Mucosa of descending colon (tissue), 3 donors: Measurements from ENCODE around the gene MLXIPL. TPM values are rescaled to one million over a fixed set of nuclear protein-coding genes. Genes with fewer than 3 reads are reported as not detected.
"Not testable (repeated sequence)": the region's sequence is repeated elsewhere in the genome, so short reads cannot be mapped to it uniquely, and the experiment has no call there.

Experiments
- ATAC-seq: fragments of 200-7000 bp; cut with Tn5 transposase; one replicate; pipeline ENCODE4 v1.9.1; 2020; ENCODE audit warnings: mild to moderate bottlenecking, moderate library complexity
- DNase-seq, 3 donors: peaks; one replicate each; pipeline ENCODE4 v3.0.0-alpha.2; 2020
- H3K36me3 ChIP-seq: fragments of 200-600 bp; one replicate; pipeline ENCODE4 v1.8.0; 2021; ENCODE audit warnings: low read depth, mild to moderate bottlenecking
- H3K4me1 ChIP-seq: fragments of 200-600 bp; one replicate; pipeline ENCODE4 v1.8.0; 2021; ENCODE audit warnings: low read depth, mild to moderate bottlenecking
- H3K4me3 ChIP-seq: fragments of 200-600 bp; one replicate; pipeline ENCODE4 v1.8.0; 2021; ENCODE audit warnings: mild to moderate bottlenecking
- H3K9me3 ChIP-seq: fragments of 200-600 bp; one replicate; pipeline ENCODE4 v1.8.0; 2021; ENCODE audit warnings: mild to moderate bottlenecking
- CTCF ChIP-seq: fragments of 200-600 bp; IDR thresholded peaks from one replicate; pipeline ENCODE4 v1.8.0; 2022; ENCODE audit warnings: antibody characterized with exemption, mild to moderate bottlenecking
- intact Hi-C, 2 donors: fragments of 100-400 bp; cut with DNase I in 1 of 2; cut with micrococcal nuclease in 1 of 2; formaldehyde crosslinking; loops; one replicate each; pipeline versions ENCODE4 v1.11.0 to v1.11.1; 2022; cut with DNase I, micrococcal nuclease
- total RNA-seq, 3 donors: library from RNA; stranded (reverse); fragmentation: NEBNext Ultra II Directional in 2 of 3; extraction: Animal tissue kit (Norgen Biotek cat#: 25700) in 2 of 3; gene quantifications; one replicate each; pipeline versions ENCODE4 v1.2.1 to v1.2.4, GENCODE V29; 2021 to 2023
- donor health status: DM: no; HTN: no; CAD: no; lungs with moderate emphysema.
- donor health status: DM: no; HTN: no; CAD: no.
- donor health status: DM: no; HTN: yes; CAD: no.

The MLXIPL gene
- total RNA-seq, 3 donors from 2014 or later, result 13.3 to 18.0 (median 15.1) TPM

DNA sequence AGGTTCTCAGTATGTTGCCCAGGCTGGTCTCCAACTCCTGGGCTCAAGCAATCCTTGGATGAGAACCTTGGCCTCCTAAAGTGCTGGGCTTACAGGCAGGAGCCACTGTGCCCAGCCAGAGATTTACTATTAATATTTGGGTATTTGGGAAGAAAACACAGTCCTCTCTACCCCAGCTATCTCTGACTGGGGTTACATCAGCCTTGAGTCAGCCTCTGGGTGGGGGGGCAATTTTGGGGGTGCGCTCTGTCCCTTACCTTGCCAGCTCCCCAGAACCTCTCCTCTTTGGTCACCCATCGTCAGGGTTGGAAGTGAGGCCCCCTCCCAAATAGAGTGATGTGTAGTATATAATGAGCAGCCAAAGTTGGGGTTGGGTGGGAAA lies 1.8 kb downstream of the MLXIPL start:
- H3K9me3 ChIP-seq, result no peaks in the 10 kb centered on the region
- H3K36me3 ChIP-seq, result no peaks in the 10 kb centered on the region
- no peak for DNase-seq
- H3K4me1 ChIP-seq, result peaks cover 14% of the 10 kb centered on the region
- no peak overlapping the region for H3K4me3 ChIP-seq
- no peak for TF ChIP-seq CTCF
- intact Hi-C loops, result no loop called here
- ATAC-seq, result no peak

- no peak overlapping the region for H3K4me3 ChIP-seq
- DNase-seq (no peak), ATAC-seq (no peak)
- intact Hi-C loops, result no loop called here
- H3K36me3 ChIP-seq, result no peaks in the 10 kb centered on the region
- H3K9me3 ChIP-seq, result no peaks in the 10 kb centered on the region
- no peak for TF ChIP-seq CTCF
- peaks cover 14% of the 10 kb centered on the region for H3K4me1 ChIP-seq
These were observed 2.9 kb downstream of the MLXIPL start for GRCh38 chr7:73621168-73622063.

DNA sequence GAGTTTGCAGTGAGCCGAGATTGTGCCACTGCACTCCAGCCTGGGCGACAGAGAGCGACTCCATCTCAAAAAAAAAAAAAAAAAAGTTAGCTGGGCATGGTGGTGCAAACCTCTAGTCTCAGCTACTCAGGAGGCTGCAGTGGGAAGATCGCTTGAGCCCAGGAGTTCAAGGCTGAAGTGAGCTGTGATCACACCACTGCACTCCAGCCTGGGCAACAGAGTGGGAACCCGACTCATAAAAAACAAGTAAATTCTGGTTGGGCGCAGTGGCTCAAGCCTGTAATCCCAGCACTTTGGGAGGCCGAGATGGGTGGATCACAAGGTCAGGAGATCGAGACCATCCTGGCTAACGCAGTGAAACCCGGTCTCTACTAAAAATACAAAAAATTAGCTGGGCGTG lies 4.9 kb downstream of the MLXIPL start:
- H3K36me3 ChIP-seq, ATAC-seq, H3K9me3 ChIP-seq, DNase-seq, intact Hi-C loops, H3K4me3 ChIP-seq: not testable (repeated sequence)
- H3K4me1 ChIP-seq, result peaks cover 14% of the 10 kb centered on the region

DNA sequence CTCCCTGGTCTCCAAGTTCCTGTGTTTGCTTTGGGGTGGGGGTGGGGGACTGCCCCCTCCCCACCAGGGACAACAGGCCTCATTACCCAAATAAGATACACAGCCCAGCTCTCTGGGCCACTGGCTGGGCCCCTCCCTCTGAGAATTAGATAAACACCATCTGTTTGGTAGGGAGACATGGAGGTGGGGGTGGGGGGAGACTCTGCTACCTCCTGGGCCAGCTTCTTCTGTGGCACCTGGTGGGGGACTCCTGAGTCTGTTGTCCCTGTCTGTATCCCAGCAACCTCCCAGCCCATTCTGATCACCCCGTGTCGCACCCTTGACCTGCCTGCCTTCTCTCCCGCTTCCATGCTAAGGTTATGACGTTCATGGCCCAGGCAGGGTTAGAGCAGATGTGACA lies 5.8 kb downstream of the MLXIPL start:
- DNase-seq (no peak), ATAC-seq (no peak)
- intact Hi-C loops, result no loop called here
- no peak for TF ChIP-seq CTCF
- Histone ChIP-seq H3K4me3 (no peak overlapping the region), H3K36me3 (no peaks in the 10 kb centered on the region), H3K4me1 (peaks cover 13% of the 10 kb centered on the region), H3K9me3 (no peaks in the 10 kb centered on the region)

DNA sequence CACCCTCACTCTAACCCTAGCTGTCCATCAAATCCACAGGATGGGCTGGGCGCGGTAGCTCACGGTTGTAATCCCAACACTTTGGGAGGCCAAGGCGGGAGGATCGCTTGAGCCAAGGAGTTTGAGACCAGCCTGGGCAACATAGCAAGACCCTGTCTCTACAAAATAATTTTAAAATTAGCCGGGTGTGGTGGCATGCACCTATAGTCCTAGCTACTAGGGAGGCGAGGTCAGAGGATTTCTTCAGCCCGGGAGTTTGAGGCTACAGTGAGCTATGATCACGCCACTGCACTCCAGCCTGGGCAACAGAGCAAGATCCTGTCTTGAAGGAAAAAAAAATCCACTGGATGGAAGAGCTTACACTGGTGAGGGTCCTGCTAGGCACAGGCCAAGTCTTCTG lies 6.8 kb downstream of the MLXIPL start:
- H3K4me3 ChIP-seq, intact Hi-C loops, DNase-seq, H3K36me3 ChIP-seq, H3K9me3 ChIP-seq, ATAC-seq, H3K4me1 ChIP-seq: not testable (repeated sequence)

DNA sequence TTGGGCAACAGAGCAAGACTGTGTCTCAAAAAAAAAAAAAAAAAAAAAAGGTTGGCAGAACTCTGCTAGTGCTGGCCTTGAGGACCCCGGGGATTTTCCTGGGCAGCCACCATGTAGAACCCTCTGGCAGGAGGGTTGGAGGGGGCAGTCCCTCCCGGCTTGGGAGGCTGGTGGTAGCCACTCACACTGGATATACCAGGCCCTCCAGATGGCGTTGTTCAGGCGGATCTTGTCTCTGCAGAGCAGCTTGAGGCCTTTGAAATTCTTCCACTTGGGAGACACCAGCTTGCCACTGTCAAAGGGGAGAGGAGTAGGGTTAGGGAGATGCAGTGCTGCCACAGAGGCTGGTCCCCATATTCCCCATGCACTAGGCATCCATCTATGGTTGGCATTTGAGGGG lies 8.4 kb downstream of the MLXIPL start:
- H3K4me3 ChIP-seq, result no peak overlapping the region
- ATAC-seq (no peak), DNase-seq (no peak)
- H3K4me1 ChIP-seq, result peaks cover 3% of the 10 kb centered on the region
- no peak for TF ChIP-seq CTCF
- H3K9me3 ChIP-seq, result no peaks in the 10 kb centered on the region
- intact Hi-C loops, result no loop called here
- H3K36me3 ChIP-seq, result no peaks in the 10 kb centered on the region

GRCh38 chr7:73614937-73615336 lies 9.4 kb downstream of the MLXIPL start:
- ATAC-seq, H3K4me3 ChIP-seq, H3K4me1 ChIP-seq, intact Hi-C loops, DNase-seq, H3K9me3 ChIP-seq, H3K36me3 ChIP-seq: not testable (repeated sequence)
